ENCODE data around the gene CRMP1. TPM values are rescaled to one million over a fixed set of nuclear protein-coding genes. Genes with fewer than 3 reads are reported as not detected.

CRMP1 gene
- total and polyA plus RNA-seq, 2 of the 8 experiments (the other 6 are each of a cell fraction or from before 2014, with no cell fraction given) = 120 to 131 TPM

DNA sequence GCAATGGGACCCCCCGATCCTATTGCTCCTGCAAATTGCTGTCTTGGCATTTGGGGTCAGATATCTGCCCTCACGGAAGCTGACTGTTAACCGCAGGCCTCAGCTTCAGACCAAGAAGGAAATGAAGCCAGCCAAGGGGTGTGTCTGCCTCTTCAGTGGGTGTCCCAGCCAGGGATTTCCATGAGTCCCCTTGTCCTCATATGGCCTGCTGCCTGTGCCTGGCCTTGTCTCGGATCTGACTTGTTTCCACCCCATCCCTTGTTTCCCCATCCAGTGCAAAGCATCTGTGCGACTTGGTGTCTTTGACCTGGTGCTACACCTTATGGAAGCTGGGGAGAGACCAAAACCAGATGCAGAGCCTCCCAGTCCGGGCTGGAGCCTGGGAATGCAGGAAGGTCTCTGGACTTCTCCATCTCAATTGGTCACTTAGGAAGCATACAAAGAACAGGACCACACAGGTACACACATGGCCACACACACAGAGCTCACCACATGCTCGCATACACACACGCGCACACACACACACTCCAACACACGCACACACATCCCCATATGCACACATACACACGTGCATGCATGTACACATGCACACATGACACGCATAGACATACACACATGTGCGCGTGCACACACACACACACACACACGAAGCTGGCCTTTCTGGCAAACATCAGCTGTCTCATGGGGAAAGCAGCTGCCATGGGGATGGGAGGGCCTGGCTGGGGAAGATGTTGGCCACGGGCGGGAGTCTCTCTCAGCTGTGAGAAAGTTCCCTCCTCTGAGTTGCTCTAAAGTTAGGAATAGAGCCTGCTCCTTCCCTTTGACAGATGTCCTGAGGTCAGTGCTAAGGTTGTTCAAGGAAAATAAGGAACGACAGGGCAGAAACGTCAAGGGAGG is 65.5 kb downstream of the CRMP1 start:
- Histone ChIP-seq H3K14ac (ENCODE audit: insufficient read length) (no peak overlapping the region), H4K5ac (ENCODE audit: insufficient read length, low read depth, low read length) (no peak overlapping the region)

More for the DNA sequence above, 65.5 kb downstream of the CRMP1 start:
- no peaks in the 10 kb centered on the region for H3K4me1 ChIP-seq (replicated peaks in 1 of 4; ENCODE audit: control insufficient read depth in 3 of 4, insufficient read depth in 4 of 4, low read length in 3 of 4)
- H3K56ac ChIP-seq (replicated peaks; ENCODE audit: insufficient read length, low read depth, low read length) = no peak overlapping the region
- no peak overlapping the region for H2AFZ ChIP-seq (ENCODE audit: low read length)
- no peaks in the 10 kb centered on the region; a peak in 1 of 7 replicates for H3K27me3 ChIP-seq (replicated peaks in 1 of 4; ENCODE audit: control insufficient read depth in 3 of 4, extremely low read depth in 1 of 4, insufficient read depth in 3 of 4, low read length in 3 of 4)
- no peak overlapping the region for H2AK5ac ChIP-seq (ENCODE audit: low read depth, low read length)
- no peak overlapping the region for H3K27ac ChIP-seq (ENCODE audit: low read depth, low read length)
- H3K4me3 ChIP-seq (ENCODE audit: extremely low read depth in 1 of 4, insufficient read depth in 2 of 4, low read depth in 3 of 4, low read length in 4 of 4) = no peak overlapping the region
- no peak overlapping the region for H2BK15ac ChIP-seq (ENCODE audit: low read length)
- peaks cover 7 to 54% (median 28%) of the 10 kb centered on the region in 4 experiments; a peak in 7 of 8 replicates for H3K36me3 ChIP-seq (ENCODE audit: control insufficient read depth in 2 of 4, insufficient read depth in 4 of 4, low read length in 3 of 4)
- H2BK5ac ChIP-seq (ENCODE audit: low read depth, low read length) = no peak overlapping the region
- no peak overlapping the region for H4K8ac ChIP-seq (ENCODE audit: extremely low read depth, insufficient read depth, low read length)
- POLR2A ChIA-PET (ENCODE audit: partially characterized antibody) = interaction anchor here (0.8 to 1.5 kb wide), 2 partner anchors 59 to 136 kb away, joined by 3 read pairs; no protein-coding TSS in a partner anchor
- DNase-seq (ENCODE audit: low read depth in 1 of 2, low spot score in 2 of 2) (no peak), FAIRE-seq (no peak)
- CTCF ChIA-PET (ENCODE audit: partially characterized antibody) = interaction anchor here (0.5 to 3.0 kb wide), 9 partner anchors 9 to 1248 kb away, joined by 3 to 7 read pairs (median 4); no protein-coding TSS in a partner anchor
- WGBS, 2 experiments (ENCODE audit: extremely low coverage in 1 of 2, insufficient coverage in 1 of 2, insufficient read length in 1 of 2, insufficient replicate concordance in 2 of 2, low coverage in 1 of 2, low lambda C conversion rate in 2 of 2, missing lambda C conversion rate in 1 of 2) = 85% methylated on average over 19 of the region's 19 CpGs; no CpG with 5 or more reads in 1 of the 2 experiments
- no peaks in the 10 kb centered on the region for H3K9me3 ChIP-seq (ENCODE audit: insufficient read depth in 2 of 2, low read depth in 1 of 2, low read length in 1 of 2)
- no peak overlapping the region for H3K23ac ChIP-seq (ENCODE audit: insufficient read length)
- H3K79me2 ChIP-seq (ENCODE audit: control insufficient read depth in 1 of 2, insufficient read depth in 2 of 2, low read length in 2 of 2) = no peaks in the 10 kb centered on the region
- H2BK120ac ChIP-seq (replicated peaks; ENCODE audit: low read depth, low read length) = no peak overlapping the region
- TF ChIP-seq SP1 (IDR thresholded peaks at IDR 0.05; ENCODE audit: low read depth, low read length) (no peak), POLR2AphosphoS5 (IDR thresholded peaks at IDR 0.05; ENCODE audit: low read depth, low read length) (peak; percentile 35; the same call in 1 of the 2 replicates), SIRT6 (IDR thresholded peaks at IDR 0.05; ENCODE audit: low read length) (no peak)
- no peak overlapping the region for H4K91ac ChIP-seq (replicated peaks; ENCODE audit: insufficient read length, low read length)
- H3K4me2 ChIP-seq (ENCODE audit: insufficient read depth in 1 of 2, low read depth in 2 of 2, low read length in 2 of 2) = no peak overlapping the region
- H3K79me1 ChIP-seq (ENCODE audit: low read depth, low read length) = peaks cover 2% of the 10 kb centered on the region
- H2BK12ac ChIP-seq (ENCODE audit: low read depth, low read length) = no peak overlapping the region
- peaks cover 3 to 26% of the 10 kb centered on the region in 2 experiments for H4K20me1 ChIP-seq (replicated peaks in 1 of 2; ENCODE audit: control insufficient read depth in 1 of 2, insufficient read depth in 2 of 2, low read length in 2 of 2)
- H3K18ac ChIP-seq (ENCODE audit: extremely low read depth, low read length) = no peak overlapping the region
- H3K9ac ChIP-seq (replicated peaks in 1 of 4; ENCODE audit: extremely low read depth in 1 of 4, low read depth in 3 of 4, low read length in 3 of 4) = no peak overlapping the region
- H3K23me2 ChIP-seq (ENCODE audit: low read depth, low read length) = no peaks in the 10 kb centered on the region
- no peak overlapping the region for H3K4ac ChIP-seq (replicated peaks; ENCODE audit: insufficient read length, low read depth, low read length)
- no peak overlapping the region for H2BK20ac ChIP-seq (ENCODE audit: low read length)

All from H1 (cell line).